GM12878 (cell line): ENCODE data around the gene CDC42BPA. TPM values are rescaled to one million over a fixed set of nuclear protein-coding genes. Genes with fewer than 3 reads are reported as not detected.

Experiments
- ATAC-seq: fragments of 200-7000 bp; cut with Tn5 transposase; 3 replicates; pipeline ENCODE4 v1.9.1; 2020; ENCODE audit warnings: mild to moderate bottlenecking, moderate library complexity
- BruUV-seq: library from RNA; stranded (reverse); fragments of 400-500 nt; replicated peaks from 2 replicates; lab custom pipeline; 2021; lab: Mats Ljungman, UMichigan
- CTCF ChIA-PET: fragments of 300-600 bp; sonication (Branson Sonifier 250); formaldehyde crosslinking; extraction: SDS; loops from one replicate; lab custom pipeline; 2021; ENCODE audit warnings: inconsistent platforms; lab: Yijun Ruan, JAX
- POLR2A ChIA-PET: fragments of 350-600 bp; formaldehyde crosslinking; extraction: SDS; loops from one replicate; lab custom pipeline; 2021; ENCODE audit warnings: inconsistent platforms; lab: Charles Lee
- RAD21 ChIA-PET: fragments of 300-600 bp; sonication (Branson Sonifier 250); formaldehyde crosslinking; loops from one replicate; lab custom pipeline; 2023; ENCODE audit warnings: antibody characterized with exemption; ENCODE audit not compliant: unreplicated experiment; lab: Charles Lee
- SMC1A ChIA-PET: fragments of 300-600 bp; sonication (Branson Sonifier 250); formaldehyde crosslinking; loops from one replicate; lab custom pipeline; 2023; ENCODE audit not compliant: unreplicated experiment, uncharacterized antibody; lab: Charles Lee
- DNase-seq: peaks from one replicate; pipeline ENCODE4 v3.0.0-alpha.2; 2011; ENCODE audit warnings: low read depth, low spot score
- FAIRE-seq: peaks from 3 replicates; lab custom pipeline; 2011; peaks lifted over from hg19 to GRCh38; lab: Jason Lieb, UNC
- H2AFZ ChIP-seq: 2 replicates; pipeline ENCODE4 v1.6.0; 2011; ENCODE audit warnings: low read depth, low read length, control low read depth; ENCODE audit not compliant: control insufficient read depth
- H3K27ac ChIP-seq: 2 replicates; pipeline ENCODE4 v1.5.1; 2011; ENCODE audit warnings: control low read depth; ENCODE audit not compliant: control insufficient read depth, insufficient read depth
- H3K27me3 ChIP-seq, 2 experiments: replicated peaks in 1 of 2; 2 replicates each; pipeline versions ENCODE4 v1.6.0 to v1.6.1; 2011; ENCODE audit warnings: low read length in 1 of 2; ENCODE audit not compliant: control insufficient read depth in 2 of 2, insufficient read depth in 2 of 2
- H3K36me3 ChIP-seq, 2 experiments: 2 replicates each; pipeline ENCODE4 v1.5.1; 2011; ENCODE audit warnings: low read length in 1 of 2; ENCODE audit not compliant: control insufficient read depth in 2 of 2, insufficient read depth in 2 of 2
- H3K4me1 ChIP-seq: 2 replicates; pipeline ENCODE4 v1.6.1; 2011; ENCODE audit warnings: mild to moderate bottlenecking, low read length, moderate library complexity, mixed read lengths; ENCODE audit not compliant: control insufficient read depth, insufficient read depth
- H3K4me2 ChIP-seq: 2 replicates; pipeline ENCODE4 v1.6.0; 2011; ENCODE audit warnings: control low read depth; ENCODE audit not compliant: control insufficient read depth, insufficient read depth
- H3K4me3 ChIP-seq: fragments of 200-600 bp; sonication (generic); 2 replicates; pipeline ENCODE4 v1.5.1; 2016
- H3K79me2 ChIP-seq: 2 replicates; pipeline ENCODE4 v1.6.0; 2011; ENCODE audit warnings: low read length; ENCODE audit not compliant: control insufficient read depth, insufficient read depth
- H3K9ac ChIP-seq: 2 replicates; pipeline ENCODE4 v1.8.0; 2011; ENCODE audit warnings: low read length, control low read depth, mixed read lengths; ENCODE audit not compliant: control insufficient read depth, insufficient read depth
- H3K9me3 ChIP-seq: replicated peaks from 3 replicates; pipeline ENCODE4 v1.5.1; 2011; ENCODE audit warnings: mild to moderate bottlenecking, low read length; ENCODE audit not compliant: control insufficient read depth, insufficient read depth
- H4K20me1 ChIP-seq: 2 replicates; pipeline ENCODE4 v1.6.0; 2011; ENCODE audit not compliant: control insufficient read depth, insufficient read depth
- BHLHE40 ChIP-seq, 2 experiments: fragments of 450-650 bp in 1 of 2; IDR thresholded peaks; 2 replicates each; pipeline ENCODE4 v1.6.1; 2011 to 2017; ENCODE audit warnings: low read depth in 2 of 2, borderline replicate concordance in 1 of 2, improper control_type of control experiment in 1 of 2, low read length in 1 of 2, mild to moderate bottlenecking in 1 of 2
- BMI1 ChIP-seq: fragments of 450-650 bp; IDR thresholded peaks from 2 replicates; pipeline ENCODE4 v1.6.1; 2016; ENCODE audit warnings: mild to moderate bottlenecking, moderate library complexity, borderline replicate concordance
- E2F4 ChIP-seq: IDR thresholded peaks from 2 replicates; pipeline ENCODE4 v1.6.1; 2012; ENCODE audit warnings: low read depth, low read length, improper control_type of control experiment
- ETV6 ChIP-seq, 2 experiments: fragments of 450-650 bp in 1 of 2; IDR thresholded peaks in 1 of 2; conservative IDR thresholded peaks in 1 of 2; 2 replicates each; pipeline ENCODE4 v1.6.1; 2014; ENCODE audit warnings: antibody characterized with exemption in 1 of 2, borderline replicate concordance in 1 of 2, low read depth in 1 of 2, mild to moderate bottlenecking in 1 of 2, moderate library complexity in 1 of 2
- GATAD2B ChIP-seq: fragments of 450-650 bp; conservative IDR thresholded peaks from 2 replicates; pipeline ENCODE4 v1.6.1; 2017; ENCODE audit warnings: low read depth, mild to moderate bottlenecking, moderate library complexity
- HCFC1 ChIP-seq: fragments of 150-350 bp; IDR thresholded peaks from 2 replicates; pipeline ENCODE4 v1.6.1; 2014; ENCODE audit warnings: low read length
- IKZF1 ChIP-seq: fragments of 450-650 bp; conservative IDR thresholded peaks from 2 replicates; pipeline ENCODE4 v1.6.1; 2017; ENCODE audit warnings: antibody characterized with exemption, mild to moderate bottlenecking
- JUNB ChIP-seq: IDR thresholded peaks from 2 replicates; pipeline ENCODE4 v1.6.1; 2016; ENCODE audit warnings: antibody characterized with exemption, mild to moderate bottlenecking
- NFIC ChIP-seq: IDR thresholded peaks from 2 replicates; pipeline ENCODE4 v1.6.1; 2012; ENCODE audit warnings: low read depth, mild to moderate bottlenecking, inconsistent platforms, low read length, moderate library complexity
- NFYA ChIP-seq: IDR thresholded peaks from 2 replicates; pipeline ENCODE4 v1.6.1; 2011; ENCODE audit warnings: low read depth, mild to moderate bottlenecking, low read length, improper control_type of control experiment, borderline replicate concordance
- SIN3A ChIP-seq: IDR thresholded peaks from 2 replicates; pipeline ENCODE4 v1.6.1; 2012; ENCODE audit warnings: low read depth, low read length, improper control_type of control experiment
- SPI1 ChIP-seq: IDR thresholded peaks from 2 replicates; pipeline ENCODE4 v1.6.1; 2011; ENCODE audit warnings: low read depth, mild to moderate bottlenecking, low read length, moderate library complexity, borderline replicate concordance; ENCODE audit not compliant: insufficient read depth
- TBL1XR1 ChIP-seq: IDR thresholded peaks from 2 replicates; pipeline ENCODE4 v1.6.1; 2012; ENCODE audit warnings: low read depth, low read length, improper control_type of control experiment
- WRNIP1 ChIP-seq: IDR thresholded peaks from 2 replicates; pipeline ENCODE4 v1.6.1; 2011; ENCODE audit warnings: low read depth, low read length, improper control_type of control experiment, borderline replicate concordance
- YBX1 ChIP-seq: fragments of 450-650 bp; IDR thresholded peaks from 2 replicates; pipeline ENCODE4 v1.6.1; 2016; ENCODE audit warnings: antibody characterized with exemption
- ZBTB4 ChIP-seq: fragments of 450-650 bp; formaldehyde crosslinking; IDR thresholded peaks from 2 replicates; pipeline ENCODE4 v1.4.0; 2022; ENCODE audit warnings: mild to moderate bottlenecking, moderate library complexity
- WGBS: methylation state at CpG from one replicate; pipeline ENCODE4 v1.1.6; 2016; ENCODE audit warnings: low lambda C conversion rate; ENCODE audit not compliant: insufficient replicate concordance, insufficient coverage; ENCODE audit errors: missing lambda C conversion rate; 5-methylcytosine and 5-hydroxymethylcytosine counted together
- in situ Hi-C: fragments of 300-500 bp; cut with MboI; formaldehyde crosslinking; loops from 9 replicates; pipeline ENCODE4 v1.14.3; 2018; ENCODE audit warnings: mixed read lengths
- intact Hi-C: fragments of 100-400 bp; cut with micrococcal nuclease; formaldehyde crosslinking; loops from one replicate; pipeline ENCODE4 v1.14.2; 2022; ENCODE audit not compliant: unreplicated experiment
- polyA plus RNA-seq, 11 experiments: library from polyadenylated mRNA; depleted of rRNA in 4 of 11; unstranded in 6 of 11; stranded (reverse) in 5 of 11; fragments of >200 nt; fragmentation: Nextera tagmentation in 4 of 11; fragmentation: Illumina TruSeq in 1 of 11; extraction: Ambion mirVana in 4 of 11; extraction: Trizol in 1 of 11; gene quantifications; 1 replicate in 1 of 11; 2 replicates in 10 of 11; pipeline versions ENCODE4 v1.2.1 to v1.2.3, GENCODE V29; 2011 to 2016; ENCODE audit warnings: inconsistent platforms in 2 of 11, missing spikeins in 2 of 11, low read depth in 1 of 11
- total RNA-seq, 4 experiments: library from RNA; depleted of rRNA in 3 of 4; stranded (reverse); fragments of >200 nt in 3 of 4; fragmentation: Illumina TruSeq in 1 of 4; extraction: Trizol in 1 of 4; gene quantifications; 2 replicates each; pipeline versions ENCODE4 v1.2.1 to v1.2.3, GENCODE V29; 2013 to 2021
- TF ChIP-seq, protein P1 (sequence below): fragments of 450-650 bp; IDR thresholded peaks from 2 replicates; pipeline ENCODE4 v1.6.1; 2014; ENCODE audit warnings: mild to moderate bottlenecking
- TF ChIP-seq, protein P2 (sequence below): fragments of 450-650 bp; IDR thresholded peaks from 2 replicates; pipeline ENCODE4 v1.6.1; 2016; ENCODE audit warnings: mild to moderate bottlenecking

The CDC42BPA gene
- total and polyA plus RNA-seq, 10 of the 15 experiments (the other 5 are each of a cell fraction or from before 2014, with no cell fraction given), result 0.02 to 0.52 (median 0.10) TPM

DNA sequence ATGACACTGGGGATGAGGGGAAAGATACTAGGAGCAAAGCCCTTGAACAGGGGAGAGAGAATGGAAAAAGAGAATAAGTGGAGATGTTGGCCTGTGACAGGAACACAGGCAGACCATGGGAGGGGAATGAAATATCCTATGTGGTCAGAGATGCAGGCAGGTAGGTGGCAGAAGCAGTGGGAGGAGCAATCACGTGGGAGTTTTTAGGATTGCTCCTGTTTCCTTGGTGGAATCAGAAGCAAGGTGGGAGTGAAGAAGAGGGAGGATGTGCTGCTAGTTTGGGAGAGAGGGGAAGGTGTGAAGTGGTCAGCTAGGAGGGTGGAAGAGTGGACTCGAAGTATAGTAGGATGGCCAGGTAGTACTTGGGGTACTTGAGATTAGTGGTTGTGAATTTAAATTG lies 46.4 kb upstream of the CDC42BPA start:
- no TSS peak for BruUV-seq
- no peak overlapping the region for H3K27ac ChIP-seq
- H3K9ac ChIP-seq, result no peak overlapping the region
- POLR2A ChIA-PET, result no interaction called here
- 0% methylated on average over 2 of the region's 2 CpGs for WGBS
- intact Hi-C loops, result no loop called here
- H2AFZ ChIP-seq, result no peak overlapping the region
- RAD21 ChIA-PET, result no interaction called here
- no peaks in the 10 kb centered on the region for H3K4me1 ChIP-seq
- H3K4me3 ChIP-seq, result no peak overlapping the region
- SMC1A ChIA-PET, result no interaction called here
- H3K4me2 ChIP-seq, result no peak overlapping the region
- CTCF ChIA-PET, result no interaction called here
- no peaks in the 10 kb centered on the region for H3K27me3 ChIP-seq
- in situ Hi-C loops, result no loop called here
- DNase-seq (no peak), FAIRE-seq (no peak), ATAC-seq (no peak)
- no peaks in the 10 kb centered on the region for H4K20me1 ChIP-seq
- no peaks in the 10 kb centered on the region for H3K9me3 ChIP-seq
- no peaks in the 10 kb centered on the region for H3K79me2 ChIP-seq
- no peaks in the 10 kb centered on the region for H3K36me3 ChIP-seq
- TF ChIP-seq BMI1 (no peak), ZBTB4 (CRISPR knock-in tag) (no peak), TBL1XR1 (no peak), JUNB (no peak), YBX1 (no peak), ETV6 (conservative IDR thresholded peaks at IDR 0.05 in 1 of 2, IDR thresholded peaks at IDR 0.05 in 1 of 2; ENCODE audit: borderline replicate concordance in 1 of 2, low read depth in 1 of 2) (no peak), NFIC (no peak), HCFC1 (no peak), E2F4 (no peak), WRNIP1 (no peak), BHLHE40 (IDR thresholded peaks at IDR 0.05; ENCODE audit: borderline replicate concordance in 1 of 2, low read depth in 2 of 2, low read length in 1 of 2) (no peak), SPI1 (no peak), GATAD2B (no peak), SIN3A (no peak), NFYA (no peak), IKZF1 (no peak)
- TF ChIP-seq, protein P1, sequence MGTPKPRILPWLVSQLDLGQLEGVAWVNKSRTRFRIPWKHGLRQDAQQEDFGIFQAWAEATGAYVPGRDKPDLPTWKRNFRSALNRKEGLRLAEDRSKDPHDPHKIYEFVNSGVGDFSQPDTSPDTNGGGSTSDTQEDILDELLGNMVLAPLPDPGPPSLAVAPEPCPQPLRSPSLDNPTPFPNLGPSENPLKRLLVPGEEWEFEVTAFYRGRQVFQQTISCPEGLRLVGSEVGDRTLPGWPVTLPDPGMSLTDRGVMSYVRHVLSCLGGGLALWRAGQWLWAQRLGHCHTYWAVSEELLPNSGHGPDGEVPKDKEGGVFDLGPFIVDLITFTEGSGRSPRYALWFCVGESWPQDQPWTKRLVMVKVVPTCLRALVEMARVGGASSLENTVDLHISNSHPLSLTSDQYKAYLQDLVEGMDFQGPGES, result no peak
- TF ChIP-seq, protein P2, sequence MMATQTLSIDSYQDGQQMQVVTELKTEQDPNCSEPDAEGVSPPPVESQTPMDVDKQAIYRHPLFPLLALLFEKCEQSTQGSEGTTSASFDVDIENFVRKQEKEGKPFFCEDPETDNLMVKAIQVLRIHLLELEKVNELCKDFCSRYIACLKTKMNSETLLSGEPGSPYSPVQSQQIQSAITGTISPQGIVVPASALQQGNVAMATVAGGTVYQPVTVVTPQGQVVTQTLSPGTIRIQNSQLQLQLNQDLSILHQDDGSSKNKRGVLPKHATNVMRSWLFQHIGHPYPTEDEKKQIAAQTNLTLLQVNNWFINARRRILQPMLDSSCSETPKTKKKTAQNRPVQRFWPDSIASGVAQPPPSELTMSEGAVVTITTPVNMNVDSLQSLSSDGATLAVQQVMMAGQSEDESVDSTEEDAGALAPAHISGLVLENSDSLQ, result no peak
